ENCODE results near the gene EPHB2.

The EPHB2 gene

GRCh38 chr1:22752339-22752738 lies 41.7 kb downstream of the EPHB2 start:
- DNase-seq (ENCODE audit: low spot score): no peak

- no peak for DNase-seq (ENCODE audit: low spot score)
Observed at GRCh38 chr1:22753481-22753971, 42.9 kb downstream of the EPHB2 start.

DNA sequence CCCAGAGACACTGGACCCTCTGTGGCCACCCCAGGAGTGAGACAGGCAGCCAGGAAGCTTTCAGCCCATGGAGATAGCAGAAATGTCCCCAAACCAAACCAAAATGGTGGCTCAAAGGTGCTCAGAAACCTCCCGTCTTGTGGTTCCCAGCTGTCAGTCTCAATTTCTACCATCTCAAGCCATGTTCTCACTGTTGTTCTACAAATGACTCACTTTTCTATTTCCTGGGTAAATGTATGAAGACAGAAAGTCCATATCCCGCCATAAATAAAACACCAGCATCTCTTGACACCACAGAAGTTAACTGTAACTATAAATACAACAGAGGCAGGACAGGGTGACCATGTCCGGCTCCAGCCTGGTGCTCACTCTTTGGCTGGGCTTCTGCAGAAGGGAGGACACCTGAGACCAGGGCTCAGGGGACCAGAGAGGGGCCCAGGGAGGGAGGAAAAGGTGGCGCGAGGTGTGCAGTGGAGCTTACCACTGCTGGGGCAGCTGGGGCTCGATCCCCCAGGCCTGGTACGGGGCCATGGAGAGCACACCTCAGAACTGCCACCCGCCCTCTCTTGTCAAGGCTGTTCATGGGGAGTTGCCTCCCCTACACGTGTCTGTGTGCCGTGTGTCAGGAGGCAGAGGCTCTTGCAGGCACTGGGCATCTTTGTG lies 43.6 kb downstream of the EPHB2 start:
- no peak for DNase-seq (ENCODE audit: low spot score)

- no peak for DNase-seq (ENCODE audit: low spot score)
Observed at GRCh38 chr1:22754824-22755223, 44.2 kb downstream of the EPHB2 start.

DNA sequence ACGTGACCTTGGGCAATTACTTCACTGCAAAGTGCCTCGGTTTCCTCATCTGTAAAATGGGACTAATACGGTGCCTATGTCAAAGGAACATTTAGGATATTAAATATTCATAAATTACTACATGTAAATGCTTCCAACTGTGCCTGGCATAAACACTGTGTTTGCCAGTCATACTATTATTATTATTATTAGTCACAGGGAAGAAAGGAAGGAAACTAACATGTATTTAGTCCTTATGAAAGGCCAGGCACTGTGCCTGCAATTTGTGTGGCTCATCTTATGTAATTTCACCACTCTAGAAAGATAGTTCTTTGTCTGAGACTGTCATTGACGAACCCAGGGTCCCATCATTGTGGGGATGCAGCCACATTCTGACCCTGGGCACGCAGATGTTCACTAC lies 45.0 kb downstream of the EPHB2 start:
- DNase-seq (ENCODE audit: low spot score): no peak

GRCh38 chr1:22756125-22756735 lies 45.6 kb downstream of the EPHB2 start:
- no peak for DNase-seq (ENCODE audit: low spot score)

DNA sequence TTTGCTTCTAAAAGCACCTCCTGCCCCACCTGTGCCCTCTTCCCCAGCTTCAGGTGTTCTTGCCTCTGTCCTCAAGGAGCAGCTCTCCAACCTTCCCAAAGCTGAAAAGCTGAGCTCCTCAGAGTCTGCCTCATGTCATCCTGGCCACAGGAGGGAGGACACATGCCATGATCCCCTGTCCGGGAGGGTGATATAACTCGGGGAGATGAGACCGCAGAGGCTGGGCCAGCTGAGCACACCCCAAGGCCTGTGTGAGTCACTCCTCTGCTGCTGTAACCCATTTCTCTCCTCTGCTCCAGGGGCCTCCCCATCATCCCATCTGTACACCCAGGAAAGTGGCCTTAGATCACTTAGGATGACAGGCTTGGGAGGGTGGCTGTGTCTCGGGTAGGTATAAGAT lies 49.8 kb downstream of the EPHB2 start:
- DNase-seq (ENCODE audit: low spot score): no peak

GRCh38 chr1:22761101-22761500 lies 50.5 kb downstream of the EPHB2 start:
- DNase-seq (ENCODE audit: low spot score): no peak

GRCh38 chr1:22761821-22762220 lies 51.2 kb downstream of the EPHB2 start:
- no peak for DNase-seq (ENCODE audit: low spot score)

- no peak for DNase-seq (ENCODE audit: low spot score)
Observed at GRCh38 chr1:22763487-22764200, 53.0 kb downstream of the EPHB2 start.

DNA sequence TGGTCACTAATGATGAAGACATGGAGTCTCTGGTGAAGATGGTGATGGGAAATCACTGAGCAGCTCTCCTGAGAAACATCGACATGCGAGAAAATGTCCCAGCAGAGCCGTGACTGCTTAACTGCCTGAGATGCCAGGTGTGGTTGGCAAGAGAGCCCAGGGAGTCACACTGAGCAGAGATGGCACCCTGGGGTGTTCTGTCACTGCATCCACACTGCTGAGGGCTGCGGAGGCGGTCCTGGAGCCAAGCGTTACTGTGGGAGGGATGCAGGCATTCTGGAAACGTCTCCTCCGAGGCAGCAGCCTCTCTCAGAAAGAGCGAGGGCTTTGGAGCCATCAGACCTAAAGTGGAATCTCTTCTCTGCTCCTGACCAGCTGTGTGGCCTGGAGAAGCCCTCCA lies 57.2 kb downstream of the EPHB2 start:
- DNase-seq (ENCODE audit: low spot score): no peak

DNA sequence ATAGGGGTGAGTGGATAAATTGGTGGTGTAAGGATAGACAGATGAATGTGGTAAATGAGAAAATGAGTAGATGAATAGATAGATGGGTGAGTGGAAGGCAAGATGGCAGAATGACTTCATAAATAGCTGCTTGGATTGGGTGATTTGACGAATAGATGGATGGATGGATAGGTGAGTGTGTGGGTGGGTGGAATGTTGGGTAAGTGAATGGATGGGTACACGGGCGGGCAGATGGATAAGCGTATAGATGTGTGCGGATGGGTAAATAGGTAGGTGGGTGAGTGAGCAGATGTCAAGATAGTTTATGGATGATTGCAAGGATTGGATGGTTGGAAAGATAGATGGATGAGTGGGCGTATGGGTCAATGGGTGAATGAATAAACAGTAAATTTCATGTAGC lies 59.3 kb downstream of the EPHB2 start:
- no peak for DNase-seq (ENCODE audit: low spot score)

- no peak for DNase-seq (ENCODE audit: low spot score)
Observed at GRCh38 chr1:22772014-22772413, 61.4 kb downstream of the EPHB2 start.

DNA sequence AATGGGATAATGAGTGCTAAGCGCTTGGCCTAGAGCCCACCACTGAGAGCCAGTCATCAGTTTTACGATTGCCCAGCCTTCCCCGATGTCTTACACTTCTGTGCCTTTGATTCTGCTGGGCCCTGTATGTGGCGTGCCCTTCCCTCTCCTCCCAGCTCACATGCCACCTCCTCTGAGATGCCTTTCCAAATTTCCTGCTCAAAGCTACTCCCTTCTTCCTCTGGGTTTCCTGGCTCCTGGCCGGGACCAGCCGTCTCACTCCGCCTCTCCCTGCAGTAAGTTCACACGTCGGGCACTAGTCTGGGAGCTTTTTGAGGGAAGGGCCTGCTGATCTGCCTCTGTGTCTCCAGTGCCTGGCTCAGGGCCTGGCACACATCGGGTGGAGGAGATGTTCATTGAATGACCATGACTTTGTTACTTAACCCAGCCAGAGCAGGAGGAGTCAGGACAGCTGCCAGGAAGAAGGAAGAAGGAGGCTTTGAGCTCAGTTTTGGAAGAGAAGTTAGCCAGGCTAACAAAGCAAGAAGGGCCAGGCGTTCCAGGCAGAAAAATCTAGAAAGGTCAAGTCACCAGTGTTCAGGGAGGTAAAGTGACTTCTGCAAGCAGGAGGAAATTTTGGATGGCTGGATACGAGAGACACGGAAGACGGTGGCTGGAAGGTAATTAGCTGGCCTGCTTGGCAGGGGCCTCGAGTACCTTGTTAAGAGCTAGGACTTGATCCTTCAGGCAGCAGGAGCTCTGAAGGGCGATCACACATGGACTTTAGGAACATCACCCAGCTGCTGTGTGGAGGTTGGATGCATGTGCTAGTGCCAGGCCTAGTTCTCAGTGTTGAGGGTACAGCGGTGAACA lies 63.6 kb downstream of the EPHB2 start:
- no peak for DNase-seq (ENCODE audit: low spot score)

DNA sequence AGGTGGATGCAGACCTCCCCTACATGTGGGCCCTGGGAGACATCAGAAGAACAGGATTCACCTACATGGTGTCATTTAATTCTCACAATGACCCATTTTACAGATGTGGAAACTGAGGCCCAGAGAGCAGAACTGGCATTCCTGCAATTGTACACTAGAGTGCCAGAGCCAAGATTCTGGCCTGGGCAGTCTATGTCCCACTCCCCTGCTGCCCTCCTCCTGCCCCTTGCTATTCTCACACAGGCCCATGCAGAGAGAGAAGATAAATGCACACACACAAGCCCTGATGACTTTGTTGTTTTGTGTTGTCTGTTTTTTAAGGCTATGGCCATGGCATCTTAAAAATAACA lies 64.2 kb downstream of the EPHB2 start:
- no peak for DNase-seq (ENCODE audit: low spot score)

DNA sequence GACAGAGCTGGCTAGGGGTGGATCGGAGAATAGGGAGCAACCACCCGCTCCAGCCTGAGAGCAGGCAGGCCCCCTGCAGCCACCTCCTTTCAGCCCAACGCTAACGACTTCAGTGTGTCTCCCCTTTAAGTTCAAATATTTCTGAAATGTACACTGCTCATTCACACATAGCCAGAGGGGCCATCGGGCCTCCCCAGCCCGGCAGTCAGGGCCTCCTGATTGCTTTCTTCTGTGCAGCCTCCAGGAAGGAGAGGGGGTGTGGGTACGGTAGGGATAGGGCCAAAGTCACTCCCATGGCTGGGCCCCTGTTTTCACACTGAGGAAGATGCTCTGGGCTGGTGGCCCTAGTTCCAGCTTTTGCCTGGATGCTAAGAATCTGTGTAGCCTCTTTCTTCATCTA lies 64.8 kb downstream of the EPHB2 start:
- DNase-seq (ENCODE audit: low spot score): no peak

DNA sequence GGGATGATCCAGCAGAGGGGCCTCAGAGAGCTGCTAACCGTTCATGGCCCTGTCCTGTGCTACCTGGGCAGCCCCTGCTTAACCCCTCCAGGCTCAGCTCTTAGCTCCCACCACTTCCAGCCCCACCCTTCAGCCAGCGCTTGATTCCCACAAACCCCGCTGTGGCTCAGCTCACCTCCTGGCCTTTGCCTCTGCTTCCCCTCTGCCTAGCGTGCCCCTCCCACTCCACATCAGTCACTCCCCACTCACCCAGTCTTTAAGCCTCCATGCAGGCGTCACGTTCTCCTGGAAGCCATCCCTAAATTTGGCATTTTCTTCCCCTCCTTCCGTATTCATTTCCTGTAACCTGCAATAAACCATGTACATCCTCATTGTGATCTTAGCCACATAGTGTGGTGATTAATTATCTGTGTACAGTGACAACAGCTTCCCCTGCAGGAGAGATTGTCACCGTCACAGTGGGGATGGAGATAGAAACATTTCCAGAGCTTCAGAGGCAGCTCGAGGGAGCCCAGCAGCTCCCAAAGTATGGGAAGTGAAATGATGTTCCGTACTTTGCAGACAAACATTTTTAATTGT lies 65.5 kb downstream of the EPHB2 start:
- no peak for DNase-seq (ENCODE audit: low spot score)

DNA sequence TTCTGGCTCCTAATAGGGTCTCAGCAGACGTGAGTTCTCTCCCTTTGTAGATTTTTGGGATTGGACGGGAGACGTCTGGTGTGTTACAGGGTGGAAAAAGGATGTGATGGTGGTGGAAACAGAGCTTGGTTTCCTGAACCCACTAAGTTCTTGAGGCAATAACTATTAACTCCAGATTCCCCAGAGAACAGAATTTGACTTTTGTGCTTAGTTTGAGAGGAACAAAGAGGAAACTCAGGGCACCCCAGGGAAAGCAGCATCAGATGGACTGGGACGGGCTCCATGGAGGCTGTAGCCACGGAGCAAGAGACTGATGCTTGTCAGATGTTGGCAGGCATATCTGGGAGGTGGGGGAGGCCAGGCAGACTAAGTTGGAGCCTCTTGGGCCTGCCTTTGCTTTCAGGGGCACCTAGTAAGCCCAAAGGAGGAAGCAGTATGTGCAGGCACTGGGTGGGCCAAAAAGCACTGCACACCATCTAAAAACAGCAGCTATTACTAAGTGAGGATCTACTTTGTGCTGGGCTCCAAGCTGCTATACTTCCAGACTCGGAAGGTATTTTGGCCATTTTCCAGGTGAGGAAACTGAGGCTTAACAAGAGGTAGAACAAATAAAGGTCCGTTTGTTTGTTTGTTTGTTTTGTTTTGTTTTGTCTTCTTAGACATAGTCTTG lies 66.9 kb downstream of the EPHB2 start:
- no peak for DNase-seq (ENCODE audit: low spot score)

GRCh38 chr1:22778408-22778807 lies 67.8 kb downstream of the EPHB2 start:
- DNase-seq (ENCODE audit: low spot score): no peak

- DNase-seq (ENCODE audit: low spot score): no peak
Observed at GRCh38 chr1:22778862-22779520, 68.4 kb downstream of the EPHB2 start.

DNA sequence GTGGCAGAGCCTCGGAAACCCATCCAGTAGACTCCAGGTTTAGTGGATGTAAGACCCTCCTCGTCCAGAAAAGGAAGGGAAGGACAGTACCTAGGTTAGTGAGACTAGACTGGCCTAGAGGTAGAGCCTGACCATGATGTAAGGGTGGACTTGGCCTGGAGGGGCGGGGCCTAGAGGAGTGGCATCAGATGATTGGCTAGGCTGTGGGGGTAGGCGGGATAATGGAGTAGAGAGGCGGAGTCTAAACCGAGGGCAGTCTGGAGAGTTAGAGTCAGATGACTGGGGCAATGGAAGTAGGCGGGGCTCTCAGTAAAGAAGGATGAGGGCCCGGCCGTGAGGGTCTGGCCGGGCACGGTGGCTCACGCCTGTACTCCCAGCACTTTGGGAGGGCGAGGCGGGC lies 70.1 kb downstream of the EPHB2 start:
- DNase-seq (ENCODE audit: low spot score): no peak

Measured in HuH-7.5 (cell line).